GM06990 (cell line): ENCODE measurements around the gene ZNF438.

Experiments used
- DNase-seq: peaks from one replicate; pipeline ENCODE4 v3.0.0-alpha.2; 2011; ENCODE audit not compliant: insufficient read length; ENCODE audit errors: extremely low read depth
- H3K27me3 ChIP-seq: replicated peaks from 2 replicates; pipeline ENCODE4 v1.6.0; 2011; ENCODE audit warnings: low read length; ENCODE audit not compliant: control insufficient read depth, insufficient read depth
- H3K36me3 ChIP-seq: 2 replicates; pipeline ENCODE4 v1.5.1; 2011; ENCODE audit warnings: low read length; ENCODE audit not compliant: control insufficient read depth, insufficient read depth
- H3K4me3 ChIP-seq: replicated peaks from 2 replicates; pipeline ENCODE4 v1.5.1; 2011; ENCODE audit warnings: low read depth, mild to moderate bottlenecking, control low read depth, low read length
- CTCF ChIP-seq: IDR thresholded peaks from 2 replicates; pipeline ENCODE4 v1.5.1; 2011; ENCODE audit warnings: low read length, control low read depth, mild to moderate bottlenecking, inconsistent platforms; ENCODE audit not compliant: insufficient read depth, poor library complexity, severe bottlenecking

Gene ZNF438

DNA sequence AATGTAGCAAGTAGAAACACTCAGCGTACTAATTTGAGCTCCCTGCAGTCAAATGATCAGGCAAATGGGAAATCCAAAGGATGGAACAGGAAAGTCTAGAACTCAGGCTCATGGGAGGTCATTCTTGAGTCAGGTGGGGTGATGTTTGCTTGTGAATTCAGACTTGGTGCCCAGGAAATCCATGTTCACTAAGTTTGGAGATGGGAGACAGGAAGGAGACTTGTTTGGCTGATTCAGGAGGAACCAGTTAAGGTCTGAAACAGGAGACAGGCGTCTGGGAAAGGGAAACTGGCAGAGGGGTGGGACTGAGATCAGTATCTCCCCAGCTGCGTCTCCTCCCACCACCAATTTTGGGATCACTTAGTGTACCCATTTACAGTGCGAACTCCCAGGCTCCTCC lies 38.4 kb upstream of the ZNF438 start:
- TF ChIP-seq CTCF: no peak
- H3K27me3 ChIP-seq: no peaks in the 10 kb centered on the region; the same call in 1 of the 2 replicates
- DNase-seq: no peak
- no peaks in the 10 kb centered on the region for H3K36me3 ChIP-seq
- no peak overlapping the region for H3K4me3 ChIP-seq

- H3K4me3 ChIP-seq: no peak overlapping the region
- TF ChIP-seq CTCF: no peak
- no peaks in the 10 kb centered on the region for H3K36me3 ChIP-seq
- no peak for DNase-seq
- no peaks in the 10 kb centered on the region; the same call in 1 of the 2 replicates for H3K27me3 ChIP-seq
These were observed 37.7 kb upstream of the ZNF438 start for GRCh38 chr10:31069411-31069810.

- H3K4me3 ChIP-seq: no peak overlapping the region
- H3K36me3 ChIP-seq: no peaks in the 10 kb centered on the region
- no peak for TF ChIP-seq CTCF
- no peaks in the 10 kb centered on the region for H3K27me3 ChIP-seq
- DNase-seq: no peak
These were observed 32.7 kb upstream of the ZNF438 start for GRCh38 chr10:31064348-31064747.

DNA sequence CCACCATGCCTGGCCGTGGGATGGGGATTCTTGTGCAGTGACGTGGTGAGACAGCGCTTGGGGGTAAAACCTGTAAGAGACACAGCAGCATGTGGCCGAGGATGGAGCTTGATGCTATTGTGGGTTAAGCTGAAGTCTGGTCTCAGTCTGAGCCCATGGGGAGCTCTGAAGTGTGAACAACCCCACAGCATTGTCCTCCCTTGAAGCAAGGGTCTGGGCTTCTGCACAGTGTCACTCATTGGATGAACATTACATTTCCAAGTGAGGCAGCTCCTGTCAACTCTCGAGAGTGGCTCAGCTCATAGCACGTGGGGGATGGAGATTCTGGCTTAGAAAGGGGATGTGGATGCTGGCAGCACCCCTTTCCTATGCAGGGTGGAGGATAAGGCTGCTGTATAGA lies 32.2 kb upstream of the ZNF438 start:
- Histone ChIP-seq H3K4me3 (no peak overlapping the region), H3K27me3 (no peaks in the 10 kb centered on the region), H3K36me3 (no peaks in the 10 kb centered on the region)
- no peak for TF ChIP-seq CTCF
- DNase-seq: no peak

GRCh38 chr10:31062856-31063255 lies 31.2 kb upstream of the ZNF438 start:
- DNase-seq: no peak
- Histone ChIP-seq H3K27me3 (no peaks in the 10 kb centered on the region), H3K4me3 (no peak overlapping the region), H3K36me3 (no peaks in the 10 kb centered on the region)
- TF ChIP-seq CTCF: no peak

- Histone ChIP-seq H3K27me3 (no peaks in the 10 kb centered on the region), H3K36me3 (no peaks in the 10 kb centered on the region), H3K4me3 (no peak overlapping the region)
- no peak for DNase-seq
- TF ChIP-seq CTCF: no peak
These were observed 30.3 kb upstream of the ZNF438 start for GRCh38 chr10:31061941-31062340.
